Loucy (cell line): ENCODE measurements around the gene TNS3.

ENCODE experiments used
- EZH2phosphoT487 ChIP-seq: fragments of 200-600 bp; IDR thresholded peaks from 2 replicates; pipeline ENCODE4 v1.6.1; 2018; ENCODE audit warnings: antibody characterized with exemption, mild to moderate bottlenecking, moderate library complexity, borderline replicate concordance
- TF ChIP-seq, protein P1 (sequence below): fragments of 200-600 bp; sonication (generic); conservative IDR thresholded peaks from 2 replicates; pipeline ENCODE4 v1.5.1; 2014; ENCODE audit warnings: mild to moderate bottlenecking, antibody characterized with exemption, low read length

DNA sequence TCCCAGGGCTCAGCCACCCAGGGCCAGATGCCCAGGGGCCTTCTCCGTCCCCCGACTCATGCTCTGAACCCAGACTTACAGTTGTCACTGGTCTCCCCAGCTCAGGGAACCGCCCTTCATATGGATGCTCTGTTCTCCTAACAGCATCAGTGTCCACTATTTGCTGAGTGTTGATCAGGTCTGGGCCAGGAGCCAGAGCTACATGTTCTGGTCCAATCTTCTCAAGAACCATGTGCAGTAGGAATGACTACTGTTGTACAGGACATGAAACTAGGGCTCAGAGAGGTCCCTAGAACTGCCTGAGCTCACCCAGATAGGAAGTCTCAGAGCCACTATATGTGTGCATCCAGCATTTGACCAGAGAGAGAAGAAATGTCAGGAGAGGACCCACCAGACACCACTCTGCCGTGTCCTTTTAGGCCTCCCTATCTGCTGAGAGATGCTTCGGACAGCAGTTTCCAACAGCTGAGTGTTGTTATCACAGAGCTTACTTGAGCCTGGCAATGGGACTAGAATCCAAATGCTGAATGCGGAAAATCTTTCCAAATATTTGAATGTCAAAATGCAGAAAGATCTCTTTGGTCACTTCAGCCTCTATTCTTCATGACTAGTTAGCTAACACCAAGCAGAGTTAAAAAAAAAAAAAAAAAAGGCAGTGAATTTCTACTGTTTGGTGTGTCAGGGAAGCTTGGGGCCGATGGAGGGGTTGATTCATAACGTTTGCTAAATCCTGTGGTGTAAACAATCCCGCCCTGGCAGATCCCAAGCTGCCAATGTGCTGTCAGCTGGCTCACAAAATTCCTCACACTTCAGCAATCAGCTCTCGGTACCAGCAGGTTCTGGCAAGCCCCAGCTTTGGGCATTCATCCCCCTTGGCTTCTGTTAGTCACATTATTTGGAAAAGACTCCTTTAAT is 246.1 kb downstream of the TNS3 start:
- TF ChIP-seq, protein P1, sequence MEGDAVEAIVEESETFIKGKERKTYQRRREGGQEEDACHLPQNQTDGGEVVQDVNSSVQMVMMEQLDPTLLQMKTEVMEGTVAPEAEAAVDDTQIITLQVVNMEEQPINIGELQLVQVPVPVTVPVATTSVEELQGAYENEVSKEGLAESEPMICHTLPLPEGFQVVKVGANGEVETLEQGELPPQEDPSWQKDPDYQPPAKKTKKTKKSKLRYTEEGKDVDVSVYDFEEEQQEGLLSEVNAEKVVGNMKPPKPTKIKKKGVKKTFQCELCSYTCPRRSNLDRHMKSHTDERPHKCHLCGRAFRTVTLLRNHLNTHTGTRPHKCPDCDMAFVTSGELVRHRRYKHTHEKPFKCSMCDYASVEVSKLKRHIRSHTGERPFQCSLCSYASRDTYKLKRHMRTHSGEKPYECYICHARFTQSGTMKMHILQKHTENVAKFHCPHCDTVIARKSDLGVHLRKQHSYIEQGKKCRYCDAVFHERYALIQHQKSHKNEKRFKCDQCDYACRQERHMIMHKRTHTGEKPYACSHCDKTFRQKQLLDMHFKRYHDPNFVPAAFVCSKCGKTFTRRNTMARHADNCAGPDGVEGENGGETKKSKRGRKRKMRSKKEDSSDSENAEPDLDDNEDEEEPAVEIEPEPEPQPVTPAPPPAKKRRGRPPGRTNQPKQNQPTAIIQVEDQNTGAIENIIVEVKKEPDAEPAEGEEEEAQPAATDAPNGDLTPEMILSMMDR: no peak
- no peak for TF ChIP-seq EZH2phosphoT487
